CD4-positive, alpha-beta T cell (primary cell): ENCODE results near the gene IDS. TPM values are rescaled to one million over a fixed set of nuclear protein-coding genes. Genes with fewer than 3 reads are reported as not detected.
"Not testable (repeated sequence)": the region's sequence is repeated elsewhere in the genome, so short reads cannot be mapped to it uniquely, and the experiment has no call there.

ENCODE experiments used
- ATAC-seq: fragments of 200-7000 bp; cut with Tn5 transposase; one replicate; pipeline ENCODE4 v1.10.0; 2022; ENCODE audit warnings: mild to moderate bottlenecking; ENCODE audit not compliant: poor library complexity
- CTCF ChIA-PET: fragments of 350-600 bp; sonication (Branson Sonifier 250); formaldehyde crosslinking; loops from one replicate; lab custom pipeline; 2021; ENCODE audit warnings: antibody characterized with exemption, inconsistent platforms; lab: Charles Lee
- POLR2A ChIA-PET: fragments of 350-600 bp; sonication (Branson Sonifier 250); formaldehyde crosslinking; loops from one replicate; lab custom pipeline; 2021; ENCODE audit warnings: antibody characterized with exemption, inconsistent platforms; lab: Charles Lee
- DNase-seq, 14 experiments: peaks; one replicate each; pipeline ENCODE4 v3.0.0-alpha.2; 2013 to 2020; ENCODE audit warnings: mixed read lengths in 2 of 14
- H3K27ac ChIP-seq, 2 donors: one replicate each; pipeline versions ENCODE4 v1.5.1 to v1.7.0; 2013; ENCODE audit warnings: low read length in 2 of 2, low read depth in 1 of 2, mild to moderate bottlenecking in 1 of 2
- H3K27me3 ChIP-seq, 2 experiments: 1 replicate in 1 of 2; 2 replicates in 1 of 2; pipeline versions ENCODE4 v1.6.1 to v1.7.0; 2013; ENCODE audit warnings: low read length in 2 of 2, control low read depth in 1 of 2, mild to moderate bottlenecking in 1 of 2, moderate library complexity in 1 of 2; ENCODE audit not compliant: insufficient read depth in 2 of 2, control insufficient read depth in 1 of 2
- H3K36me3 ChIP-seq: one replicate; pipeline ENCODE4 v1.6.1; 2013; ENCODE audit warnings: low read length, control low read depth; ENCODE audit not compliant: insufficient read depth
- H3K4me1 ChIP-seq: one replicate; pipeline ENCODE4 v1.6.1; 2013; ENCODE audit warnings: low read length, control low read depth; ENCODE audit not compliant: insufficient read depth
- H3K4me3 ChIP-seq: one replicate; pipeline ENCODE4 v1.5.1; 2013; ENCODE audit warnings: mild to moderate bottlenecking, low read length, moderate library complexity
- H3K9me3 ChIP-seq, 2 experiments: 1 replicate in 1 of 2; 2 replicates in 1 of 2; pipeline versions ENCODE4 v1.6.1 to v1.7.0; 2013; ENCODE audit warnings: low read length in 2 of 2, mild to moderate bottlenecking in 2 of 2, control low read depth in 1 of 2, moderate library complexity in 1 of 2; ENCODE audit not compliant: control insufficient read depth in 1 of 2, insufficient read depth in 1 of 2
- H3K27ac Mint-ChIP-seq: one replicate; pipeline ENCODE4 v1.8.0; 2020; ENCODE audit warnings: mixed read lengths
- H3K27me3 Mint-ChIP-seq: one replicate; pipeline ENCODE4 v1.8.0; 2021; ENCODE audit warnings: mixed read lengths
- H3K36me3 Mint-ChIP-seq: one replicate; pipeline ENCODE4 v1.8.0; 2021; ENCODE audit warnings: low read depth, mixed read lengths
- H3K4me1 Mint-ChIP-seq: one replicate; pipeline ENCODE4 v1.8.0; 2021; ENCODE audit warnings: low read depth, mixed read lengths
- H3K4me3 Mint-ChIP-seq: one replicate; pipeline ENCODE4 v1.8.0; 2020; ENCODE audit warnings: mild to moderate bottlenecking, mixed read lengths
- H3K9me3 Mint-ChIP-seq: one replicate; pipeline ENCODE4 v1.8.0; 2020; ENCODE audit warnings: mixed read lengths
- CTCF ChIP-seq: fragments of 200-600 bp; IDR thresholded peaks from one replicate; pipeline ENCODE4 v1.8.0; 2022; ENCODE audit warnings: antibody characterized with exemption, mild to moderate bottlenecking
- intact Hi-C, 2 experiments: fragments of 100-400 bp; cut with DNase I in 1 of 2; cut with micrococcal nuclease in 1 of 2; formaldehyde crosslinking; loops; one replicate each; pipeline versions ENCODE4 v1.15.1 to v1.9.0; 2023 to 2025; cut with DNase I, micrococcal nuclease
- total RNA-seq, 174 experiments: library from RNA in 2 of 174; stranded (reverse) in 2 of 174; gene quantifications; one replicate each; pipeline ENCODE4 v1.2.3 and lab custom pipeline; 2021 to 2026

The IDS gene
- total RNA-seq, 2 experiments from 2014 or later: 256 to 260 TPM

GRCh38 chrX:149531599-149531998 is 26.5 kb upstream of the IDS start:
- ChIA-PET POLR2A (no interaction called here), CTCF (interaction anchor here (1.3 kb wide), 1 partner anchor 19 kb away, joined by 3 read pairs; no protein-coding TSS in a partner anchor)
- H3K9me3 Mint-ChIP-seq: no peaks in the 10 kb centered on the region
- Histone ChIP-seq H3K4me1 (peaks cover under 1% of the 10 kb centered on the region), H3K9me3 (no peaks in the 10 kb centered on the region), H3K36me3 (no peaks in the 10 kb centered on the region), H3K27ac (no peak overlapping the region), H3K4me3 (no peak overlapping the region), H3K27me3 (no peaks in the 10 kb centered on the region)
- intact Hi-C loops: loop anchor here in 1 of 2 experiments (10.0 kb wide), 1 partner anchor 1033 kb away; the partner anchor contains the start of gene MTM1
- TF ChIP-seq CTCF: no peak
- no peaks in the 10 kb centered on the region for H3K27me3 Mint-ChIP-seq
- no peak overlapping the region for H3K27ac Mint-ChIP-seq
- no peak overlapping the region for H3K4me3 Mint-ChIP-seq
- peaks cover 6% of the 10 kb centered on the region for H3K4me1 Mint-ChIP-seq
- ATAC-seq (no peak), DNase-seq (peak in 1 of 14 experiments; percentile 26)
- H3K36me3 Mint-ChIP-seq: peaks cover 5% of the 10 kb centered on the region

GRCh38 chrX:149528381-149528780 is 23.3 kb upstream of the IDS start:
- Histone ChIP-seq H3K36me3 (no peaks in the 10 kb centered on the region), H3K4me3 (no peak overlapping the region), H3K27ac (no peak overlapping the region), H3K4me1 (peaks cover 29% of the 10 kb centered on the region), H3K27me3 (no peaks in the 10 kb centered on the region), H3K9me3 (no peaks in the 10 kb centered on the region)
- peaks cover 22% of the 10 kb centered on the region for H3K4me1 Mint-ChIP-seq
- POLR2A ChIA-PET: interaction anchor here (1.0 to 1.2 kb wide), 2 partner anchors 12 to 23 kb away, joined by 5 to 10 read pairs; partner anchors contain the start of genes EOLA1 and IDS
- TF ChIP-seq CTCF: no peak
- intact Hi-C loops: no loop called here
- H3K27ac Mint-ChIP-seq: no peak overlapping the region
- ATAC-seq (no peak), DNase-seq (no peak)
- no peak overlapping the region for H3K4me3 Mint-ChIP-seq
- H3K9me3 Mint-ChIP-seq: no peaks in the 10 kb centered on the region
- H3K27me3 Mint-ChIP-seq: no peaks in the 10 kb centered on the region
- peaks cover 5% of the 10 kb centered on the region for H3K36me3 Mint-ChIP-seq
- CTCF ChIA-PET: interaction anchor here (0.8 to 1.5 kb wide), 8 partner anchors 10 to 412 kb away, joined by 3 to 7 read pairs (median 4); partner anchors contain the start of genes EOLA1 and IDS

DNA sequence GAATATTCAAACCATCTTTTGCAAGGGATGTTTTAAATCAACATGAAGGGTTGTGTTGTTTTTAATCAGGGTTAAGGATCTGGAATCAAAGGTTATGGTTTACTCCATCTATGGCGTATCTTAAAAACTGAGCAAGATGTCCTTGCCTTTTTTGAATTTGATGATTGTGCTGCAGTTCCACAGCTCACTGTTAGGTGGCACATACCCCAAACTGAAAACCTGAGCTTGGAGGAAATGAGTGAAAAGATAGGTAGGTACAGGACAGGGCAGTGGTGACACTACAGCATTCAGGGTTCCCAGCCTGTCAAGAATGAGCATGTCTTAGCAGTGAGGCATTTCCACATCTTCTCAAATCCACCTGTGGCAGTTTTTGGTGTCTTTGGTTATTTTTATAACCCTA is 22.6 kb upstream of the IDS start:
- H3K27me3 ChIP-seq: no peaks in the 10 kb centered on the region
- CTCF ChIA-PET: interaction anchor here (0.8 to 1.5 kb wide), 7 partner anchors 9 to 412 kb away, joined by 3 to 7 read pairs (median 3); partner anchors contain the start of genes EOLA1 and IDS
- Mint-ChIP-seq H3K4me1 (peaks cover 25% of the 10 kb centered on the region), H3K27me3 (no peaks in the 10 kb centered on the region), H3K9me3 (no peaks in the 10 kb centered on the region), H3K36me3 (peaks cover 5% of the 10 kb centered on the region), H3K4me3 (peak overlapping the region; percentile 38), H3K27ac (peak overlapping the region; percentile 82)
- POLR2A ChIA-PET: interaction anchor here (1.0 to 1.2 kb wide), 2 partner anchors 12 to 22 kb away, joined by 5 to 10 read pairs; partner anchors contain the start of genes EOLA1 and IDS
- H3K9me3 ChIP-seq: no peaks in the 10 kb centered on the region
- no peaks in the 10 kb centered on the region for H3K36me3 ChIP-seq
- intact Hi-C loops: no loop called here
- peak; percentile 37 for TF ChIP-seq CTCF
- no peak overlapping the region for H3K4me3 ChIP-seq
- DNase-seq (peak in 4 of 14 experiments; percentile 56 to 78 (median 70)), ATAC-seq (peak; percentile 25)
- peaks cover 36% of the 10 kb centered on the region for H3K4me1 ChIP-seq
- H3K27ac ChIP-seq: no peak overlapping the region

- H3K4me3 ChIP-seq, H3K27me3 Mint-ChIP-seq, H3K27me3 ChIP-seq, H3K4me3 Mint-ChIP-seq, intact Hi-C loops, H3K36me3 ChIP-seq, H3K36me3 Mint-ChIP-seq, H3K9me3 Mint-ChIP-seq, H3K9me3 ChIP-seq, ATAC-seq: not testable (repeated sequence)
- Histone ChIP-seq H3K4me1 (peaks cover 48% of the 10 kb centered on the region), H3K27ac (peak overlapping the region; percentile 80 to 86)
- Mint-ChIP-seq H3K4me1 (peaks cover 35% of the 10 kb centered on the region), H3K27ac (peak overlapping the region; percentile 88)
- ChIA-PET POLR2A (interaction anchor here (1.3 to 2.4 kb wide), 2 partner anchors 14 to 21 kb away, joined by 3 to 12 read pairs; partner anchors contain the start of genes EOLA1 and IDS), CTCF (interaction anchor here (0.8 kb wide), 2 partner anchors 11 to 14 kb away, joined by 3 to 4 read pairs; partner anchors contain the start of gene EOLA1)
- peak in 2 of 14 experiments; percentile 15 to 30 for DNase-seq
Measured at GRCh38 chrX:149526318-149527033, 21.4 kb upstream of the IDS start.
